NCI-H2107 treated with DMSO at 0.1 percent for 48 hours (cell line): Measurements from ENCODE around the gene CDNF.
"Not testable (repeated sequence)": the region's sequence is repeated elsewhere in the genome, so short reads cannot be mapped to it uniquely, and the experiment has no call there.

Experiments
- DNase-seq: peaks from one replicate; lab custom pipeline; 2025; ENCODE audit not compliant: unreplicated experiment; lab: John Stamatoyannopoulos, UW

CDNF gene

GRCh38 chr10:14839305-14839695, 1.5 kb upstream of the CDNF start:
- DNase-seq = no peak

- DNase-seq = no peak
These were observed 906 bp upstream of the CDNF start for GRCh38 chr10:14838582-14839304.

GRCh38 chr10:14837003-14837756, 657 bp downstream of the CDNF start:
- no peak for DNase-seq

- no peak for DNase-seq
These were observed 1.6 kb downstream of the CDNF start for GRCh38 chr10:14836208-14836607.

GRCh38 chr10:14833106-14833505, 4.7 kb downstream of the CDNF start:
- no peak for DNase-seq

GRCh38 chr10:14826076-14826829, 11.6 kb downstream of the CDNF start:
- no peak for DNase-seq

- DNase-seq = no peak
These were observed 13.9 kb downstream of the CDNF start for GRCh38 chr10:14823966-14824365.

GRCh38 chr10:14822879-14823755, 14.7 kb downstream of the CDNF start:
- DNase-seq = peak; percentile 16

GRCh38 chr10:14821635-14822375, 16.0 kb downstream of the CDNF start:
- no peak for DNase-seq

GRCh38 chr10:14820775-14821154, 17.1 kb downstream of the CDNF start:
- no peak for DNase-seq

- DNase-seq = no peak
These were observed 17.6 kb downstream of the CDNF start for GRCh38 chr10:14820010-14820774.

GRCh38 chr10:14816717-14817116, 21.1 kb downstream of the CDNF start:
- DNase-seq = not testable (repeated sequence)

- no peak for DNase-seq
These were observed 22.2 kb downstream of the CDNF start for GRCh38 chr10:14815681-14816080.

GRCh38 chr10:14812271-14812670, 25.6 kb downstream of the CDNF start:
- DNase-seq = no peak

GRCh38 chr10:14810969-14811953, 26.6 kb downstream of the CDNF start:
- DNase-seq = no peak

- DNase-seq = no peak
These were observed 31.5 kb downstream of the CDNF start for GRCh38 chr10:14806318-14806717.

- no peak for DNase-seq
These were observed 34.0 kb downstream of the CDNF start for GRCh38 chr10:14803827-14804226.

- no peak for DNase-seq
These were observed 36.1 kb downstream of the CDNF start for GRCh38 chr10:14801723-14802122.
